ENCODE results near the gene TNNI3.

Gene TNNI3

GRCh38 chr19:55146705-55147273 is 10.7 kb downstream of the TNNI3 start:
- no peak for DNase-seq (ENCODE audit: low read depth)

GRCh38 chr19:55146078-55146704 is 11.3 kb downstream of the TNNI3 start:
- DNase-seq (ENCODE audit: low read depth) = no peak

- no peak for DNase-seq (ENCODE audit: low read depth)
Observed at GRCh38 chr19:55145232-55145631, 12.3 kb downstream of the TNNI3 start.

- no peak for DNase-seq (ENCODE audit: low read depth)
Observed at GRCh38 chr19:55141696-55142095, 15.8 kb downstream of the TNNI3 start.

- no peak for DNase-seq (ENCODE audit: low read depth)
Observed at GRCh38 chr19:55137915-55138314, 19.6 kb downstream of the TNNI3 start.

- DNase-seq (ENCODE audit: low read depth) = no peak
Observed at GRCh38 chr19:55136399-55137102, 21.0 kb downstream of the TNNI3 start.

- no peak for DNase-seq (ENCODE audit: low read depth)
Observed at GRCh38 chr19:55134736-55135135, 22.8 kb downstream of the TNNI3 start.

GRCh38 chr19:55133639-55134444 is 23.7 kb downstream of the TNNI3 start:
- no peak for DNase-seq (ENCODE audit: low read depth)

GRCh38 chr19:55132453-55133129 is 24.9 kb downstream of the TNNI3 start:
- DNase-seq (ENCODE audit: low read depth) = no peak

GRCh38 chr19:55131421-55131820 is 26.1 kb downstream of the TNNI3 start:
- DNase-seq (ENCODE audit: low read depth) = no peak

GRCh38 chr19:55119053-55119452 is 38.5 kb downstream of the TNNI3 start:
- no peak for DNase-seq (ENCODE audit: low read depth)

- DNase-seq (ENCODE audit: low read depth) = no peak
Observed at GRCh38 chr19:55118401-55118991, 39.0 kb downstream of the TNNI3 start.

GRCh38 chr19:55117663-55118391 is 39.7 kb downstream of the TNNI3 start:
- DNase-seq (ENCODE audit: low read depth) = peak; percentile 97

- DNase-seq (ENCODE audit: low read depth) = no peak
Observed at GRCh38 chr19:55116859-55117662, 40.5 kb downstream of the TNNI3 start, which contains the start of gene PPP1R12C. Gene PPP1R12C (minus strand): TSS chr19:55117637. CDS start chr19:55117543, 94 bp downstream.

- peak; percentile 39 for DNase-seq (ENCODE audit: low read depth)
Observed at GRCh38 chr19:55116232-55116858, 41.2 kb downstream of the TNNI3 start.

GRCh38 chr19:55115446-55116065 is 42.0 kb downstream of the TNNI3 start:
- DNase-seq (ENCODE audit: low read depth) = no peak

- no peak for DNase-seq (ENCODE audit: low read depth)
Observed at GRCh38 chr19:55114566-55115145, 42.9 kb downstream of the TNNI3 start.

GRCh38 chr19:55113570-55114039 is 43.9 kb downstream of the TNNI3 start:
- no peak for DNase-seq (ENCODE audit: low read depth)
